Measurements from ENCODE around the gene LRTM1.

GRCh38 chr3:54871867-54872266 lies 56.0 kb downstream of the LRTM1 start:
- TF ChIP-seq POLR2AphosphoS5 (IDR thresholded peaks at IDR 0.05) = no peak
- no peak for TF ChIP-seq POLR2A (IDR thresholded peaks at IDR 0.05; ENCODE audit: low read depth)
- TF ChIP-seq, protein P1, sequence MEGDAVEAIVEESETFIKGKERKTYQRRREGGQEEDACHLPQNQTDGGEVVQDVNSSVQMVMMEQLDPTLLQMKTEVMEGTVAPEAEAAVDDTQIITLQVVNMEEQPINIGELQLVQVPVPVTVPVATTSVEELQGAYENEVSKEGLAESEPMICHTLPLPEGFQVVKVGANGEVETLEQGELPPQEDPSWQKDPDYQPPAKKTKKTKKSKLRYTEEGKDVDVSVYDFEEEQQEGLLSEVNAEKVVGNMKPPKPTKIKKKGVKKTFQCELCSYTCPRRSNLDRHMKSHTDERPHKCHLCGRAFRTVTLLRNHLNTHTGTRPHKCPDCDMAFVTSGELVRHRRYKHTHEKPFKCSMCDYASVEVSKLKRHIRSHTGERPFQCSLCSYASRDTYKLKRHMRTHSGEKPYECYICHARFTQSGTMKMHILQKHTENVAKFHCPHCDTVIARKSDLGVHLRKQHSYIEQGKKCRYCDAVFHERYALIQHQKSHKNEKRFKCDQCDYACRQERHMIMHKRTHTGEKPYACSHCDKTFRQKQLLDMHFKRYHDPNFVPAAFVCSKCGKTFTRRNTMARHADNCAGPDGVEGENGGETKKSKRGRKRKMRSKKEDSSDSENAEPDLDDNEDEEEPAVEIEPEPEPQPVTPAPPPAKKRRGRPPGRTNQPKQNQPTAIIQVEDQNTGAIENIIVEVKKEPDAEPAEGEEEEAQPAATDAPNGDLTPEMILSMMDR (IDR thresholded peaks at IDR 0.05) = no peak
- TF ChIP-seq EP300 (IDR thresholded peaks at IDR 0.05) = no peak

All from esophagus muscularis mucosa (tissue), 4 donors.